GM12878 (cell line): ENCODE data around the gene WDR89. TPM values are rescaled to one million over a fixed set of nuclear protein-coding genes. Genes with fewer than 3 reads are reported as not detected.

Source experiments
- ATAC-seq: fragments of 200-7000 bp; cut with Tn5 transposase; 3 replicates; pipeline ENCODE4 v1.9.1; 2020; ENCODE audit warnings: mild to moderate bottlenecking, moderate library complexity
- BruUV-seq: library from RNA; stranded (reverse); fragments of 400-500 nt; replicated peaks from 2 replicates; lab custom pipeline; 2021; lab: Mats Ljungman, UMichigan
- CTCF ChIA-PET: fragments of 300-600 bp; sonication (Branson Sonifier 250); formaldehyde crosslinking; extraction: SDS; loops from one replicate; lab custom pipeline; 2021; ENCODE audit warnings: inconsistent platforms; lab: Yijun Ruan, JAX
- POLR2A ChIA-PET: fragments of 350-600 bp; formaldehyde crosslinking; extraction: SDS; loops from one replicate; lab custom pipeline; 2021; ENCODE audit warnings: inconsistent platforms; lab: Charles Lee
- RAD21 ChIA-PET: fragments of 300-600 bp; sonication (Branson Sonifier 250); formaldehyde crosslinking; loops from one replicate; lab custom pipeline; 2023; ENCODE audit warnings: antibody characterized with exemption; ENCODE audit not compliant: unreplicated experiment; lab: Charles Lee
- SMC1A ChIA-PET: fragments of 300-600 bp; sonication (Branson Sonifier 250); formaldehyde crosslinking; loops from one replicate; lab custom pipeline; 2023; ENCODE audit not compliant: unreplicated experiment, uncharacterized antibody; lab: Charles Lee
- DNase-seq: peaks from one replicate; pipeline ENCODE4 v3.0.0-alpha.2; 2011; ENCODE audit warnings: low read depth, low spot score
- FAIRE-seq: peaks from 3 replicates; lab custom pipeline; 2011; peaks lifted over from hg19 to GRCh38; lab: Jason Lieb, UNC
- H2AFZ ChIP-seq: 2 replicates; pipeline ENCODE4 v1.6.0; 2011; ENCODE audit warnings: low read depth, low read length, control low read depth; ENCODE audit not compliant: control insufficient read depth
- H3K27ac ChIP-seq: 2 replicates; pipeline ENCODE4 v1.5.1; 2011; ENCODE audit warnings: control low read depth; ENCODE audit not compliant: control insufficient read depth, insufficient read depth
- H3K27me3 ChIP-seq, 2 experiments: replicated peaks in 1 of 2; 2 replicates each; pipeline versions ENCODE4 v1.6.0 to v1.6.1; 2011; ENCODE audit warnings: low read length in 1 of 2; ENCODE audit not compliant: control insufficient read depth in 2 of 2, insufficient read depth in 2 of 2
- H3K36me3 ChIP-seq, 2 experiments: 2 replicates each; pipeline ENCODE4 v1.5.1; 2011; ENCODE audit warnings: low read length in 1 of 2; ENCODE audit not compliant: control insufficient read depth in 2 of 2, insufficient read depth in 2 of 2
- H3K4me1 ChIP-seq: 2 replicates; pipeline ENCODE4 v1.6.1; 2011; ENCODE audit warnings: mild to moderate bottlenecking, low read length, moderate library complexity, mixed read lengths; ENCODE audit not compliant: control insufficient read depth, insufficient read depth
- H3K4me2 ChIP-seq: 2 replicates; pipeline ENCODE4 v1.6.0; 2011; ENCODE audit warnings: control low read depth; ENCODE audit not compliant: control insufficient read depth, insufficient read depth
- H3K4me3 ChIP-seq: fragments of 200-600 bp; sonication (generic); 2 replicates; pipeline ENCODE4 v1.5.1; 2016
- H3K79me2 ChIP-seq: 2 replicates; pipeline ENCODE4 v1.6.0; 2011; ENCODE audit warnings: low read length; ENCODE audit not compliant: control insufficient read depth, insufficient read depth
- H3K9ac ChIP-seq: 2 replicates; pipeline ENCODE4 v1.8.0; 2011; ENCODE audit warnings: low read length, control low read depth, mixed read lengths; ENCODE audit not compliant: control insufficient read depth, insufficient read depth
- H3K9me3 ChIP-seq: replicated peaks from 3 replicates; pipeline ENCODE4 v1.5.1; 2011; ENCODE audit warnings: mild to moderate bottlenecking, low read length; ENCODE audit not compliant: control insufficient read depth, insufficient read depth
- H4K20me1 ChIP-seq: 2 replicates; pipeline ENCODE4 v1.6.0; 2011; ENCODE audit not compliant: control insufficient read depth, insufficient read depth
- IKZF1 ChIP-seq: fragments of 450-650 bp; conservative IDR thresholded peaks from 2 replicates; pipeline ENCODE4 v1.6.1; 2017; ENCODE audit warnings: antibody characterized with exemption, mild to moderate bottlenecking
- JUNB ChIP-seq: IDR thresholded peaks from 2 replicates; pipeline ENCODE4 v1.6.1; 2016; ENCODE audit warnings: antibody characterized with exemption, mild to moderate bottlenecking
- JUND ChIP-seq: IDR thresholded peaks from 2 replicates; pipeline ENCODE4 v1.6.1; 2012; ENCODE audit warnings: low read depth, mild to moderate bottlenecking, low read length, improper control_type of control experiment, moderate library complexity
- LARP7 ChIP-seq: fragments of 450-650 bp; IDR thresholded peaks from 2 replicates; pipeline ENCODE4 v1.6.1; 2017; ENCODE audit warnings: mild to moderate bottlenecking
- MEF2B ChIP-seq: fragments of 450-650 bp; IDR thresholded peaks from 2 replicates; pipeline ENCODE4 v1.6.1; 2018; ENCODE audit warnings: mild to moderate bottlenecking, moderate library complexity; ENCODE audit not compliant: partially characterized antibody, poor library complexity, severe bottlenecking
- MXI1 ChIP-seq: fragments of 150-350 bp; IDR thresholded peaks from 2 replicates; pipeline ENCODE4 v1.6.1; 2011; ENCODE audit warnings: low read depth, mild to moderate bottlenecking, inconsistent platforms, low read length, improper control_type of control experiment
- POLR2A ChIP-seq: IDR thresholded peaks from 2 replicates; pipeline ENCODE4 v1.6.1; 2011; ENCODE audit warnings: low read depth, mild to moderate bottlenecking, low read length
- POLR2AphosphoS2 ChIP-seq: IDR thresholded peaks from 2 replicates; pipeline ENCODE4 v1.6.1; 2011; ENCODE audit warnings: low read depth, mild to moderate bottlenecking, low read length, improper control_type of control experiment, moderate library complexity
- RAD21 ChIP-seq: IDR thresholded peaks from 2 replicates; pipeline ENCODE4 v1.6.1; 2011; ENCODE audit warnings: mild to moderate bottlenecking, low read depth, low read length, moderate library complexity; ENCODE audit not compliant: insufficient read depth
- SMARCA5 ChIP-seq: fragments of 450-650 bp; IDR thresholded peaks from 2 replicates; pipeline ENCODE4 v1.6.1; 2017; ENCODE audit warnings: mild to moderate bottlenecking
- SMC3 ChIP-seq: IDR thresholded peaks from 2 replicates; pipeline ENCODE4 v1.6.1; 2011; ENCODE audit warnings: low read length, improper control_type of control experiment, borderline replicate concordance
- TAF1 ChIP-seq: IDR thresholded peaks from 2 replicates; pipeline ENCODE4 v1.6.1; 2011; ENCODE audit warnings: mild to moderate bottlenecking, low read depth, low read length, borderline replicate concordance
- ZBED1 ChIP-seq: IDR thresholded peaks from 2 replicates; pipeline ENCODE4 v1.6.1; 2016; ENCODE audit warnings: borderline replicate concordance
- ZNF592 ChIP-seq: fragments of 450-650 bp; IDR thresholded peaks from 2 replicates; pipeline ENCODE4 v1.6.1; 2017; ENCODE audit warnings: mild to moderate bottlenecking, moderate library complexity
- in situ Hi-C: fragments of 300-500 bp; cut with MboI; formaldehyde crosslinking; loops from 9 replicates; pipeline ENCODE4 v1.14.3; 2018; ENCODE audit warnings: mixed read lengths
- intact Hi-C: fragments of 100-400 bp; cut with micrococcal nuclease; formaldehyde crosslinking; loops from one replicate; pipeline ENCODE4 v1.14.2; 2022; ENCODE audit not compliant: unreplicated experiment
- polyA plus RNA-seq, 11 experiments: library from polyadenylated mRNA; depleted of rRNA in 4 of 11; unstranded in 6 of 11; stranded (reverse) in 5 of 11; fragments of >200 nt; fragmentation: Nextera tagmentation in 4 of 11; fragmentation: Illumina TruSeq in 1 of 11; extraction: Ambion mirVana in 4 of 11; extraction: Trizol in 1 of 11; gene quantifications; 1 replicate in 1 of 11; 2 replicates in 10 of 11; pipeline versions ENCODE4 v1.2.1 to v1.2.3, GENCODE V29; 2011 to 2016; ENCODE audit warnings: inconsistent platforms in 2 of 11, missing spikeins in 2 of 11, low read depth in 1 of 11
- total RNA-seq, 4 experiments: library from RNA; depleted of rRNA in 3 of 4; stranded (reverse); fragments of >200 nt in 3 of 4; fragmentation: Illumina TruSeq in 1 of 4; extraction: Trizol in 1 of 4; gene quantifications; 2 replicates each; pipeline versions ENCODE4 v1.2.1 to v1.2.3, GENCODE V29; 2013 to 2021
- TF ChIP-seq, protein P1 (sequence below), 3 experiments: IDR thresholded peaks in 2 of 3; conservative IDR thresholded peaks in 1 of 3; 2 replicates each; pipeline ENCODE4 v1.5.1; 2011; ENCODE audit warnings: low read depth in 3 of 3, low read length in 3 of 3, mild to moderate bottlenecking in 3 of 3, control low read depth in 2 of 3, moderate library complexity in 2 of 3, inconsistent platforms in 1 of 3, mixed read lengths in 1 of 3; ENCODE audit not compliant: control insufficient read depth in 2 of 3, insufficient read depth in 1 of 3; ENCODE audit errors: extremely low read depth in 1 of 3

WDR89 gene
- total and polyA plus RNA-seq, 10 of the 15 experiments (the other 5 are each of a cell fraction or from before 2014, with no cell fraction given), result 11.8 to 25.7 (median 17.5) TPM

- Histone ChIP-seq H4K20me1 (no peaks in the 10 kb centered on the region), H3K4me2 (no peak overlapping the region), H3K36me3 (peaks cover 0 to 3% of the 10 kb centered on the region in 2 experiments; a peak in 1 of 4 replicates), H2AFZ (no peak overlapping the region), H3K9me3 (peaks cover 2% of the 10 kb centered on the region; the same call in 2 of the 3 replicates), H3K27ac (no peak overlapping the region), H3K4me1 (no peaks in the 10 kb centered on the region), H3K79me2 (peaks cover 48% of the 10 kb centered on the region), H3K9ac (no peak overlapping the region), H3K4me3 (no peak overlapping the region), H3K27me3 (no peaks in the 10 kb centered on the region)
- CTCF ChIA-PET, result interaction anchor here (0.7 to 5.2 kb wide), 28 partner anchors 10 to 670 kb away, joined by 3 to 68 read pairs (median 4); partner anchors contain the start of genes PPP2R5E and WDR89
- SMC1A ChIA-PET, result interaction anchor here (0.7 to 5.9 kb wide), 20 partner anchors 10 to 671 kb away, joined by 3 to 53 read pairs (median 5); partner anchors contain the start of gene PPP2R5E
- in situ Hi-C loops (loop anchor here (5.0 kb wide), 1 partner anchor 134 kb away; no protein-coding TSS in a partner anchor), intact Hi-C loops (loop anchor here (1.0 to 2.0 kb wide), 2 partner anchors 137 to 244 kb away; no protein-coding TSS in a partner anchor)
- no peak for DNase-seq
- BruUV-seq, result no TSS peak
- POLR2A ChIA-PET, result interaction anchor here (1.4 to 2.6 kb wide), 2 partner anchors 9 to 137 kb away, joined by 5 to 7 read pairs; partner anchors contain the start of gene WDR89
- RAD21 ChIA-PET, result interaction anchor here (0.7 to 5.3 kb wide), 12 partner anchors 10 to 244 kb away, joined by 3 to 31 read pairs (median 4); no protein-coding TSS in a partner anchor
- FAIRE-seq, result no peak
- peak; percentile 94 for ATAC-seq
- TF ChIP-seq POLR2AphosphoS2 (no peak), ZBED1 (no peak), MXI1 (no peak), SMC3 (peak; percentile 39; the same call in 1 of the 2 replicates), RAD21 (peak; percentile 60), JUNB (no peak), IKZF1 (no peak), POLR2A (no peak), LARP7 (no peak), SMARCA5 (no peak), ZNF592 (0 out of 2 replicates have a peak, but pooled peaks have one; percentile 34), MEF2B (no peak), JUND (no peak), TAF1 (no peak)
- TF ChIP-seq, protein P1, sequence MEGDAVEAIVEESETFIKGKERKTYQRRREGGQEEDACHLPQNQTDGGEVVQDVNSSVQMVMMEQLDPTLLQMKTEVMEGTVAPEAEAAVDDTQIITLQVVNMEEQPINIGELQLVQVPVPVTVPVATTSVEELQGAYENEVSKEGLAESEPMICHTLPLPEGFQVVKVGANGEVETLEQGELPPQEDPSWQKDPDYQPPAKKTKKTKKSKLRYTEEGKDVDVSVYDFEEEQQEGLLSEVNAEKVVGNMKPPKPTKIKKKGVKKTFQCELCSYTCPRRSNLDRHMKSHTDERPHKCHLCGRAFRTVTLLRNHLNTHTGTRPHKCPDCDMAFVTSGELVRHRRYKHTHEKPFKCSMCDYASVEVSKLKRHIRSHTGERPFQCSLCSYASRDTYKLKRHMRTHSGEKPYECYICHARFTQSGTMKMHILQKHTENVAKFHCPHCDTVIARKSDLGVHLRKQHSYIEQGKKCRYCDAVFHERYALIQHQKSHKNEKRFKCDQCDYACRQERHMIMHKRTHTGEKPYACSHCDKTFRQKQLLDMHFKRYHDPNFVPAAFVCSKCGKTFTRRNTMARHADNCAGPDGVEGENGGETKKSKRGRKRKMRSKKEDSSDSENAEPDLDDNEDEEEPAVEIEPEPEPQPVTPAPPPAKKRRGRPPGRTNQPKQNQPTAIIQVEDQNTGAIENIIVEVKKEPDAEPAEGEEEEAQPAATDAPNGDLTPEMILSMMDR (IDR thresholded peaks at IDR 0.05 in 2 of 3, conservative IDR thresholded peaks at IDR 0.05 in 1 of 3; ENCODE audit: control insufficient read depth in 2 of 3, extremely low read depth in 1 of 3, insufficient read depth in 1 of 3, low read depth in 3 of 3, low read length in 3 of 3), result peak; percentile 48 to 60 (median 48); a peak in 5 of 6 replicates
Observed at GRCh38 chr14:63632932-63633514, 8.6 kb downstream of the WDR89 start.
